HG02678 (cell line): Measurements from ENCODE around the gene CMBL.
"Not testable (repeated sequence)": the region's sequence is repeated elsewhere in the genome, so short reads cannot be mapped to it uniquely, and the experiment has no call there.

Experiments used
- ATAC-seq: cut with Tn5 transposase; IDR thresholded peaks from one replicate; pipeline ENCODE4 v1.9.1; 2021; ENCODE audit warnings: mild to moderate bottlenecking, moderate library complexity; ENCODE audit not compliant: unreplicated experiment

Gene CMBL

GRCh38 chr5:10286862-10287227 is 20.9 kb downstream of the CMBL start:
- no peak for ATAC-seq

- ATAC-seq: no peak
These were observed 21.4 kb downstream of the CMBL start for GRCh38 chr5:10286162-10286861.

- not testable (repeated sequence) for ATAC-seq
These were observed 22.3 kb downstream of the CMBL start for GRCh38 chr5:10285362-10285761.

GRCh38 chr5:10283927-10284635 is 23.6 kb downstream of the CMBL start:
- ATAC-seq: peak; percentile 91

- no peak for ATAC-seq
These were observed 27.6 kb downstream of the CMBL start for GRCh38 chr5:10279925-10280720.

GRCh38 chr5:10279328-10279727 is 28.4 kb downstream of the CMBL start:
- ATAC-seq: no peak

GRCh38 chr5:10278658-10279279 is 28.9 kb downstream of the CMBL start:
- no peak for ATAC-seq

- no peak for ATAC-seq
These were observed 29.7 kb downstream of the CMBL start for GRCh38 chr5:10277773-10278630.

GRCh38 chr5:10276691-10277090 is 31.0 kb downstream of the CMBL start:
- no peak for ATAC-seq

GRCh38 chr5:10275991-10276390 is 31.7 kb downstream of the CMBL start:
- ATAC-seq: no peak

GRCh38 chr5:10275460-10275859 is 32.2 kb downstream of the CMBL start:
- no peak for ATAC-seq

- not testable (repeated sequence) for ATAC-seq
These were observed 34.9 kb downstream of the CMBL start for GRCh38 chr5:10272875-10273209.

- no peak for ATAC-seq
These were observed 35.4 kb downstream of the CMBL start for GRCh38 chr5:10272053-10272874.

GRCh38 chr5:10268100-10268499 is 39.6 kb downstream of the CMBL start:
- no peak for ATAC-seq

- no peak for ATAC-seq
These were observed 40.9 kb downstream of the CMBL start for GRCh38 chr5:10266839-10267238.

- no peak for ATAC-seq
These were observed 41.6 kb downstream of the CMBL start for GRCh38 chr5:10266137-10266536.

GRCh38 chr5:10265245-10266109 is 42.2 kb downstream of the CMBL start:
- no peak for ATAC-seq

- ATAC-seq: no peak
These were observed 43.1 kb downstream of the CMBL start for GRCh38 chr5:10264604-10265003.

- ATAC-seq: no peak
These were observed 44.7 kb downstream of the CMBL start for GRCh38 chr5:10262995-10263394.
